Measurements from ENCODE around the gene CASS4. TPM values are rescaled to one million over a fixed set of nuclear protein-coding genes. Genes with fewer than 3 reads are reported as not detected.

The CASS4 gene
- total RNA-seq, 1 donor, result under 0.01 TPM

DNA sequence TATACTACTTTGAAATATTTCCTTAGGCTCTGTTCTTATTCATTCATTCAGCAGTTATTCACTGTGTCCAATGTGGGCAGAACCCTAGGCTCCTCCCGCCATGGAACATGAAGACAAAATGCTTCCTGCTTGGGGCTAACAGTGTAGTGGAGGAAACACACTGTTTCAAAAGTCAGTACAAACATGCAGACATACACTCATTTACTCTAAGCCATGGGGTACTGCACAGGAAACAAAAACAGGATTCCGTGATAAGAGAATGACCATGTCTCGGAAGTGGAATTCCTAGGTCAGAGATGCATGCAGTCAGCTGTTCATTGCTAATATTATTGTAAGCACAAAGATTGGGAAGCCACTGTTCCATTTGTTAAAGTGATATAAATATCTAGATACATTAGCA lies 94.0 kb downstream of the CASS4 start:
- no peak overlapping the region for H3K4me3 ChIP-seq (ENCODE audit: insufficient read depth, low read length)
- TF ChIP-seq, protein P1, sequence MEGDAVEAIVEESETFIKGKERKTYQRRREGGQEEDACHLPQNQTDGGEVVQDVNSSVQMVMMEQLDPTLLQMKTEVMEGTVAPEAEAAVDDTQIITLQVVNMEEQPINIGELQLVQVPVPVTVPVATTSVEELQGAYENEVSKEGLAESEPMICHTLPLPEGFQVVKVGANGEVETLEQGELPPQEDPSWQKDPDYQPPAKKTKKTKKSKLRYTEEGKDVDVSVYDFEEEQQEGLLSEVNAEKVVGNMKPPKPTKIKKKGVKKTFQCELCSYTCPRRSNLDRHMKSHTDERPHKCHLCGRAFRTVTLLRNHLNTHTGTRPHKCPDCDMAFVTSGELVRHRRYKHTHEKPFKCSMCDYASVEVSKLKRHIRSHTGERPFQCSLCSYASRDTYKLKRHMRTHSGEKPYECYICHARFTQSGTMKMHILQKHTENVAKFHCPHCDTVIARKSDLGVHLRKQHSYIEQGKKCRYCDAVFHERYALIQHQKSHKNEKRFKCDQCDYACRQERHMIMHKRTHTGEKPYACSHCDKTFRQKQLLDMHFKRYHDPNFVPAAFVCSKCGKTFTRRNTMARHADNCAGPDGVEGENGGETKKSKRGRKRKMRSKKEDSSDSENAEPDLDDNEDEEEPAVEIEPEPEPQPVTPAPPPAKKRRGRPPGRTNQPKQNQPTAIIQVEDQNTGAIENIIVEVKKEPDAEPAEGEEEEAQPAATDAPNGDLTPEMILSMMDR (IDR thresholded peaks at IDR 0.05; ENCODE audit: extremely low read depth, low read depth, low read length), result no peak
- no peaks in the 10 kb centered on the region for H3K36me3 ChIP-seq (ENCODE audit: insufficient read depth, low read length)
- no peak overlapping the region for H2AFZ ChIP-seq (ENCODE audit: low read length)
- H3K27ac ChIP-seq (ENCODE audit: low read depth, low read length), result no peak overlapping the region
- H3K27me3 ChIP-seq (ENCODE audit: insufficient read depth, low read length), result no peaks in the 10 kb centered on the region
- no peaks in the 10 kb centered on the region for H3K9me3 ChIP-seq (ENCODE audit: low read depth, low read length)
- H3K79me2 ChIP-seq (ENCODE audit: insufficient read depth, low read length), result peaks cover 19% of the 10 kb centered on the region
- H3K4me2 ChIP-seq (ENCODE audit: insufficient read depth, low read length), result no peak overlapping the region
- DNase-seq (ENCODE audit: insufficient read length, low spot score, missing footprints), result no peak
- H4K20me1 ChIP-seq (ENCODE audit: insufficient read depth, low read length), result peaks cover 12% of the 10 kb centered on the region
- no peaks in the 10 kb centered on the region for H3K4me1 ChIP-seq (ENCODE audit: insufficient read depth, low read length)

Small RNA genes lying within 50 kb of the gene (small RNA-seq; reads per million reads assigned to genes)
- gene RPL39P, result not detected

Other genes starting within 250 kb of the CASS4 start
- not detected in 2 replicates for gene MC3R, start 163.5 kb upstream of the CASS4 start, total RNA-seq
- 69.5 and 89.6 TPM in 2 replicates for gene FAM210B, start 53.3 kb upstream of the CASS4 start, total RNA-seq
- gene AURKA, start 20.0 kb upstream of the CASS4 start, total RNA-seq, result 4.7 and 8.0 TPM in 2 replicates
- gene CSTF1, start 19.6 kb upstream of the CASS4 start, total RNA-seq, result 25.0 and 26.8 TPM in 2 replicates
- gene RTF2, start 56.4 kb downstream of the CASS4 start, total RNA-seq, result 69.1 and 69.8 TPM in 2 replicates
- under 0.01 TPM in 1 of 2 replicates, not detected in the other for gene FAM209A, start 112.5 kb downstream of the CASS4 start, total RNA-seq
- gene FAM209B, start 121.0 kb downstream of the CASS4 start, total RNA-seq, result 0.36 TPM in 1 of 2 replicates, not detected in the other
- under 0.01 TPM in 1 of 2 replicates, not detected in the other for gene TFAP2C, start 217.0 kb downstream of the CASS4 start, total RNA-seq